ENCODE data around the gene KISS1.

The KISS1 gene

GRCh38 chr1:204166219-204166618, 30.1 kb downstream of the KISS1 start, which contains the start of gene REN:
TSS of gene REN (minus strand) at chr1:204166337. CDS start at chr1:204166293, 44 bp downstream.
- no peak within 1 kb of the TSS for H3K4me3 ChIP-seq (ENCODE audit: low read depth, low read length)
- TF ChIP-seq POLR2A (IDR thresholded peaks at IDR 0.05; ENCODE audit: extremely low read depth, insufficient read length), result no peak
- TF ChIP-seq, protein P1, sequence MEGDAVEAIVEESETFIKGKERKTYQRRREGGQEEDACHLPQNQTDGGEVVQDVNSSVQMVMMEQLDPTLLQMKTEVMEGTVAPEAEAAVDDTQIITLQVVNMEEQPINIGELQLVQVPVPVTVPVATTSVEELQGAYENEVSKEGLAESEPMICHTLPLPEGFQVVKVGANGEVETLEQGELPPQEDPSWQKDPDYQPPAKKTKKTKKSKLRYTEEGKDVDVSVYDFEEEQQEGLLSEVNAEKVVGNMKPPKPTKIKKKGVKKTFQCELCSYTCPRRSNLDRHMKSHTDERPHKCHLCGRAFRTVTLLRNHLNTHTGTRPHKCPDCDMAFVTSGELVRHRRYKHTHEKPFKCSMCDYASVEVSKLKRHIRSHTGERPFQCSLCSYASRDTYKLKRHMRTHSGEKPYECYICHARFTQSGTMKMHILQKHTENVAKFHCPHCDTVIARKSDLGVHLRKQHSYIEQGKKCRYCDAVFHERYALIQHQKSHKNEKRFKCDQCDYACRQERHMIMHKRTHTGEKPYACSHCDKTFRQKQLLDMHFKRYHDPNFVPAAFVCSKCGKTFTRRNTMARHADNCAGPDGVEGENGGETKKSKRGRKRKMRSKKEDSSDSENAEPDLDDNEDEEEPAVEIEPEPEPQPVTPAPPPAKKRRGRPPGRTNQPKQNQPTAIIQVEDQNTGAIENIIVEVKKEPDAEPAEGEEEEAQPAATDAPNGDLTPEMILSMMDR (IDR thresholded peaks at IDR 0.05; ENCODE audit: low read depth, low read length), result no peak
- no peak for TF ChIP-seq MYC (IDR thresholded peaks at IDR 0.05; ENCODE audit: low read depth, low read length)
- TF ChIP-seq, protein P2, sequence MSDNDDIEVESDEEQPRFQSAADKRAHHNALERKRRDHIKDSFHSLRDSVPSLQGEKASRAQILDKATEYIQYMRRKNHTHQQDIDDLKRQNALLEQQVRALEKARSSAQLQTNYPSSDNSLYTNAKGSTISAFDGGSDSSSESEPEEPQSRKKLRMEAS (IDR thresholded peaks at IDR 0.05; ENCODE audit: low read depth, low read length), result no peak
- DNase-seq (ENCODE audit: low read depth), result no peak

- peak; percentile 69 for DNase-seq (ENCODE audit: low read depth)
- no peak overlapping the region for H3K4me3 ChIP-seq (ENCODE audit: low read depth, low read length)
- TF ChIP-seq POLR2A (IDR thresholded peaks at IDR 0.05; ENCODE audit: extremely low read depth, insufficient read length), result no peak
- TF ChIP-seq, protein P1 (IDR thresholded peaks at IDR 0.05; ENCODE audit: low read depth, low read length), result peak; percentile 90
Measured at GRCh38 chr1:204162494-204163074, 33.7 kb downstream of the KISS1 start.

DNA sequence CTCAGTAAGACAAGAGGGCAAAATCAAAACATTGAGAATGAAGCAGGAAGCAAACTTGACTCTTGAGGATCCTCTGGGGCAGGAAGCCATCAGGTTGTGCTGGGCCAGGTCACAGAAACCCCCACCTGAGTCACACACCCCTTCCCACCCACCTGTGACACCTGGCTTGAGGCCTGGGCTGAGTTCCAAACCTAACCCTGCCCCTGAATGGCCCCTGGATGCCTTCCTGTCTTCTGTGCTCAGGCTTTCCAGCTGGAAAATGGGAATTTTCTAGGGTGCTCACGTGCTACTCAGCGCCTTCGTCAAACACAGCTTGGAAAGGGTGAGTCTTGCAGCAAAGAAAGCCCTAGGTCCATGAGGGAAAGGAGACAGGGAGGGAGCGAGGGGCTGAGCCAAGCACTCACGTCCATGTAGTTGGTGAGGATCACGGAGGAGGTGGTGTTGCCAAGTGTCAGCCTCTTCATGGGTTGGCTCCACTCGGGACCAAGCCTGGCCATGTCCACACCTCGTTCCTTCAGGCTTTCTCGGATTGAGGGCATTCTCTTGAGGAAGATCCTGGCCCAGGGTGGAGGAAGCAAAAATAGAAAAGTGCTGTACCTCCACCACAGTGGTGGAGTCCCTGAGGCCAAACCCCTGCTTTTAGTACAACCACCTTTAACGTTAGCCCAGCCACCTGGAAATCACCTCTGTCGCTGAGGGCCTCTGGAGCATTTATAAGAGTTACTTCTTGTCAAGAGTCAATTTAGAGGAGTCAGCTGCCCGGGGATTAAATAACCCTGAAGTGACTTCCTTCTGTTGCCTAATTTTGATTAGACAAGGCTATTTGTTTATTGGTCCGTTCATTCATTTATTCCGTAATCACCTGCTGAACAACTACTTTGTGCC, 34.4 kb downstream of the KISS1 start:
- no peak overlapping the region for H3K4me3 ChIP-seq (ENCODE audit: low read depth, low read length)
- no peak for DNase-seq (ENCODE audit: low read depth)
- TF ChIP-seq POLR2A (IDR thresholded peaks at IDR 0.05; ENCODE audit: extremely low read depth, insufficient read length) (no peak), MYC (IDR thresholded peaks at IDR 0.05; ENCODE audit: low read depth, low read length) (no peak)
- TF ChIP-seq, protein P1 (IDR thresholded peaks at IDR 0.05; ENCODE audit: low read depth, low read length), result no peak
- TF ChIP-seq, protein P2 (IDR thresholded peaks at IDR 0.05; ENCODE audit: low read depth, low read length), result no peak

- TF ChIP-seq, protein P2 (IDR thresholded peaks at IDR 0.05; ENCODE audit: low read depth, low read length), result no peak
- TF ChIP-seq POLR2A (IDR thresholded peaks at IDR 0.05; ENCODE audit: extremely low read depth, insufficient read length), result no peak
- TF ChIP-seq, protein P1 (IDR thresholded peaks at IDR 0.05; ENCODE audit: low read depth, low read length), result no peak
- no peak overlapping the region for H3K4me3 ChIP-seq (ENCODE audit: low read depth, low read length)
- no peak for DNase-seq (ENCODE audit: low read depth)
Measured at GRCh38 chr1:204157962-204158361, 38.3 kb downstream of the KISS1 start.

- no peak for TF ChIP-seq MYC (IDR thresholded peaks at IDR 0.05; ENCODE audit: low read depth, low read length)
- TF ChIP-seq, protein P1 (IDR thresholded peaks at IDR 0.05; ENCODE audit: low read depth, low read length), result no peak
- TF ChIP-seq POLR2A (IDR thresholded peaks at IDR 0.05; ENCODE audit: extremely low read depth, insufficient read length), result no peak
- TF ChIP-seq, protein P2 (IDR thresholded peaks at IDR 0.05; ENCODE audit: low read depth, low read length), result no peak
- no peak overlapping the region for H3K4me3 ChIP-seq (ENCODE audit: low read depth, low read length)
- no peak for DNase-seq (ENCODE audit: low read depth)
Measured at GRCh38 chr1:204155881-204156280, 40.4 kb downstream of the KISS1 start.
